ENCODE results near the gene SLC25A12.

The SLC25A12 gene

DNA sequence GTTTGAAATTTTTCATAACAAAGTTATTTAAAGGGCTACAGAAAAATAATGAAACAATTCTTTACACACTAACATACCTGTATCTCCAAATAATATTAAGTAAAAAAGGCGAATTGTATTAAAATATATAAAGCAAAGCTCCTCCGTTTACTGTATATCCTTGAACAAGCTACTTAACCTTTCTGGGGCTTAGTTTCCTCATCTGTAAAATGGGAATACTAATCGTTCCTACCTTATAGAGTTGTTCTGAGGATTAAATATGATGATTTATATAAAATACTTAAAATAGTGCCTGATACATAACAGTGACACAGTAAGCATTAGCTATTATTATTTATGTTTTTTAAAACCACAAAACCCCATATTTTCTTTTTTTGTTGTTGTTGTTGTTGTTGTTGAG is 13.3 kb downstream of the SLC25A12 start:
- TF ChIP-seq LEF1 (IDR thresholded peaks at IDR 0.05; ENCODE audit: borderline replicate concordance): no peak
- TF ChIP-seq L3MBTL2 (conservative IDR thresholded peaks at IDR 0.05): no peak
- TF ChIP-seq SUZ12 (IDR thresholded peaks at IDR 0.05): no peak
- TF ChIP-seq SP1 (IDR thresholded peaks at IDR 0.05): no peak
- no peak for TF ChIP-seq NFRKB (IDR thresholded peaks at IDR 0.05)
- no peak for TF ChIP-seq ARNT (IDR thresholded peaks at IDR 0.05)
- no peak for TF ChIP-seq FOXM1 (IDR thresholded peaks at IDR 0.05; ENCODE audit: borderline replicate concordance)
- TF ChIP-seq, protein P1, sequence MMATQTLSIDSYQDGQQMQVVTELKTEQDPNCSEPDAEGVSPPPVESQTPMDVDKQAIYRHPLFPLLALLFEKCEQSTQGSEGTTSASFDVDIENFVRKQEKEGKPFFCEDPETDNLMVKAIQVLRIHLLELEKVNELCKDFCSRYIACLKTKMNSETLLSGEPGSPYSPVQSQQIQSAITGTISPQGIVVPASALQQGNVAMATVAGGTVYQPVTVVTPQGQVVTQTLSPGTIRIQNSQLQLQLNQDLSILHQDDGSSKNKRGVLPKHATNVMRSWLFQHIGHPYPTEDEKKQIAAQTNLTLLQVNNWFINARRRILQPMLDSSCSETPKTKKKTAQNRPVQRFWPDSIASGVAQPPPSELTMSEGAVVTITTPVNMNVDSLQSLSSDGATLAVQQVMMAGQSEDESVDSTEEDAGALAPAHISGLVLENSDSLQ (IDR thresholded peaks at IDR 0.05): no peak
- TF ChIP-seq ELF4 (IDR thresholded peaks at IDR 0.05): no peak
- TF ChIP-seq CTBP1 (IDR thresholded peaks at IDR 0.05; ENCODE audit: borderline replicate concordance): no peak
- DNase-seq (ENCODE audit: extremely low spot score): no peak
- ChIA-PET CTCF (no interaction called here), POLR2A (no interaction called here)

- TF ChIP-seq FOXM1 (IDR thresholded peaks at IDR 0.05; ENCODE audit: borderline replicate concordance) (no peak), ARNT (IDR thresholded peaks at IDR 0.05) (no peak), HDGF (IDR thresholded peaks at IDR 0.05; ENCODE audit: borderline replicate concordance) (no peak), ZNF384 (IDR thresholded peaks at IDR 0.05) (no peak), FOXA1 (IDR thresholded peaks at IDR 0.05) (no peak), LEF1 (IDR thresholded peaks at IDR 0.05; ENCODE audit: borderline replicate concordance) (no peak), TARDBP (IDR thresholded peaks at IDR 0.05) (no peak), BHLHE40 (IDR thresholded peaks at IDR 0.05; ENCODE audit: borderline replicate concordance) (no peak), CTBP1 (IDR thresholded peaks at IDR 0.05; ENCODE audit: borderline replicate concordance) (no peak), SUZ12 (IDR thresholded peaks at IDR 0.05) (no peak), L3MBTL2 (conservative IDR thresholded peaks at IDR 0.05) (no peak), NFRKB (IDR thresholded peaks at IDR 0.05) (no peak), SP1 (IDR thresholded peaks at IDR 0.05) (no peak), FOXK2 (IDR thresholded peaks at IDR 0.05) (no peak), ELF4 (IDR thresholded peaks at IDR 0.05) (no peak)
- TF ChIP-seq, protein P1 (IDR thresholded peaks at IDR 0.05): no peak
- ChIA-PET POLR2A (interaction anchor here (2.5 kb wide), 1 partner anchor 14 kb away, joined by 13 read pairs; the partner anchor contains the start of gene SLC25A12), CTCF (no interaction called here)
- no peak for DNase-seq (ENCODE audit: extremely low spot score)
Measured at GRCh38 chr2:171879865-171880264, 14.2 kb downstream of the SLC25A12 start.

DNA sequence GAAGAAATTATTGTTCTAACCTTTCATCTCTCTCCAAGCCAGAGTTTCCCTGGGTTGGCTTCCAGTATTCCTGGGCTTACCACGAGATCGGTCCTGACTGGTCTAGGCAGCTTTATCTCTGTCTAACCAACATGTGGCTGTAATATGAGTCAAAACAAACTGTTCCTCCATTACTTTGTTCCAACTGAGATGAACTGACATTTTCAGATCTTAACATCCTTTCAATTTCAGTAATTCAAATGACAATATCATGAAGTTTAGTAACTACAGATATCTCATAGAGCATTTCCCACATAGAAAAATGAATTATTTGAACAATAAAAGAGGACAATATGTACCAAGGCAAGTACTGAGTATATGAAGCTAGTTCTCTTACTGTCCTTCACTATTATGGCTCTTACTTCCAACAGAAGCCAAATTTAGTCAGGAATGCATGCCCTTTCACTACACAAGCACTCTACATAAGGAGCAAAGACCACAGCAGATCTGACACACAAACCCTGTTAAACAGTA is 15.5 kb downstream of the SLC25A12 start:
- TF ChIP-seq, protein P1 (IDR thresholded peaks at IDR 0.05): 0 out of 2 replicates have a peak, but pooled peaks have one; percentile 19
- TF ChIP-seq TARDBP (IDR thresholded peaks at IDR 0.05) (no peak), ELF4 (IDR thresholded peaks at IDR 0.05) (no peak), FOXM1 (IDR thresholded peaks at IDR 0.05; ENCODE audit: borderline replicate concordance) (no peak)
- CTCF ChIA-PET: no interaction called here
- peak; percentile 31 for DNase-seq (ENCODE audit: extremely low spot score)
- POLR2A ChIA-PET: interaction anchor here (2.5 kb wide), 1 partner anchor 15 kb away, joined by 13 read pairs; the partner anchor contains the start of gene SLC25A12

GRCh38 chr2:171874963-171875362 is 19.1 kb downstream of the SLC25A12 start:
- ChIA-PET POLR2A (no interaction called here), CTCF (no interaction called here)
- TF ChIP-seq, protein P1 (IDR thresholded peaks at IDR 0.05): no peak
- TF ChIP-seq ELF4 (IDR thresholded peaks at IDR 0.05): no peak
- TF ChIP-seq ARNT (IDR thresholded peaks at IDR 0.05): no peak
- no peak for TF ChIP-seq ZNF384 (IDR thresholded peaks at IDR 0.05)
- no peak for DNase-seq (ENCODE audit: extremely low spot score)

- TF ChIP-seq ZNF384 (IDR thresholded peaks at IDR 0.05) (no peak), BHLHE40 (IDR thresholded peaks at IDR 0.05; ENCODE audit: borderline replicate concordance) (no peak), ELF4 (IDR thresholded peaks at IDR 0.05) (no peak), NFRKB (IDR thresholded peaks at IDR 0.05) (no peak)
- TF ChIP-seq, protein P1 (IDR thresholded peaks at IDR 0.05): no peak
- POLR2A ChIA-PET: no interaction called here
- CTCF ChIA-PET: no interaction called here
- DNase-seq (ENCODE audit: extremely low spot score): no peak
Measured at GRCh38 chr2:171874517-171874916, 19.5 kb downstream of the SLC25A12 start.

DNA sequence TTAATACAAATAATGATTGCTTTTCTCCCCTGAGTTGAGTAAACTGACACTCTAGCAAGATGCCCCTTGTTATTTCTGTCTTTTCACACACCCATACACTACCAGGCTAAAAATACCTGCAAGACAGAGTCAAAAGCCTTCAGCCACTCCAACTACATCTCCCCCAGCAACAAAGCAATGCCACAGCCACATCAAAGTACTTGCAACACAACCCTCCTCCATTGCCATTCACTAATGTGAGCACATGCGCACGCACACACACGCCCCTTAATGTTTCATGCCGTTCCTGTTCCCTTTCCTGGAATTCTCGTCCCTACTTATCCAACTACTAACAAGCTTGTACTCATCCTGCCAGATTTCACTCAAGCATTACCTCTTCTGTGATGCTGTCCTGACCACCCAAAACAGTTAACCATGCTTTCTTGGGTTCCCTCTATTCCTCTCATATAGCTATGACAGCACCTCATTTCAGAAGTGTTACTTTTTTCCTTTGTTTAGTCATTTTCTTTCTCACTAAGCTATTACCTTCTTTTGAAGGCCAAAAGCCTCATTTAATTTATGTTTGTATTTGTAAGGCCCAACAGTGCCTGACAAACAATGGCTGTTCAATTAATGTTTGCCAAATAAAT is 29.6 kb downstream of the SLC25A12 start:
- TF ChIP-seq LEF1 (IDR thresholded peaks at IDR 0.05; ENCODE audit: borderline replicate concordance) (no peak), SUZ12 (IDR thresholded peaks at IDR 0.05) (no peak), FOXK2 (IDR thresholded peaks at IDR 0.05) (no peak), CTBP1 (IDR thresholded peaks at IDR 0.05; ENCODE audit: borderline replicate concordance) (no peak), SP1 (IDR thresholded peaks at IDR 0.05) (no peak), BHLHE40 (IDR thresholded peaks at IDR 0.05; ENCODE audit: borderline replicate concordance) (no peak), L3MBTL2 (conservative IDR thresholded peaks at IDR 0.05) (no peak), NFRKB (IDR thresholded peaks at IDR 0.05) (no peak), ARNT (IDR thresholded peaks at IDR 0.05) (no peak), FOXA1 (IDR thresholded peaks at IDR 0.05) (no peak), FOXM1 (IDR thresholded peaks at IDR 0.05; ENCODE audit: borderline replicate concordance) (no peak), HDGF (IDR thresholded peaks at IDR 0.05; ENCODE audit: borderline replicate concordance) (no peak), TARDBP (IDR thresholded peaks at IDR 0.05) (no peak), ELF4 (IDR thresholded peaks at IDR 0.05) (no peak), ZNF384 (IDR thresholded peaks at IDR 0.05) (no peak)
- TF ChIP-seq, protein P1 (IDR thresholded peaks at IDR 0.05): no peak
- CTCF ChIA-PET: interaction anchor here (0.5 kb wide), 1 partner anchor 96 kb away, joined by 5 read pairs; no protein-coding TSS in a partner anchor
- POLR2A ChIA-PET: no interaction called here
- DNase-seq (ENCODE audit: extremely low spot score): no peak

All from HEK293T (cell line).